NCI-H82 (cell line): Measurements from ENCODE around the gene CTNNA1.
A peak's percentile ranks its signal among the peaks of the same experiment; 100 is the strongest.

Experiments
- DNase-seq: peaks from one replicate; lab custom pipeline; 2025; lab: John Stamatoyannopoulos, UW

The CTNNA1 gene

DNA sequence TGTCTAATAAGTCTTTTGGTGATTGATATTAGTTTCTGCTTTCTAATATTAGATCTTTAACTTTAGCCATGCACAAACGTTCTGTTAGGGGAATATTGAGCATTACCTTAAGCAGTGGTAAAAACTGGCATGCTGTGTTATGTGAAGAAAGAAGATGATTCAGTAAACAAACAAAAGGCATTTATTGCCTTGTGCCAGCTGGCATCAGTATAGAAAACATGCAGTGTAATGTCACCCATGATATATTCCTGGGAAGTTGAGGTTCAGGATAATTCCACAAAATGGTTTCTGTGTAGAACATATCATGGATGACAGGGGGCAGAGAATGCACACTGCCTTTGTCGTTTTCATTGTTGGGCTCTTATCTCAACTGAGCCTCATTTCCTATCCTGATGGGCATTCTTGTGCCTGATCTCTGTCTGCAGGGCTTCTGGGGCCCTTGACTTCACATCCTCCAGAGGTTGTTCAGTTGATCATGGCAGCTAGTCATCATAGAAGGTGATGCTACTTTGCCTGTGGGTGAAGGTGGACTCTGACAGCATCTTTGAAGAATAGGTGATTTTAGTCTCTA, 97.7 kb downstream of the CTNNA1 start:
- DNase-seq = no peak

DNA sequence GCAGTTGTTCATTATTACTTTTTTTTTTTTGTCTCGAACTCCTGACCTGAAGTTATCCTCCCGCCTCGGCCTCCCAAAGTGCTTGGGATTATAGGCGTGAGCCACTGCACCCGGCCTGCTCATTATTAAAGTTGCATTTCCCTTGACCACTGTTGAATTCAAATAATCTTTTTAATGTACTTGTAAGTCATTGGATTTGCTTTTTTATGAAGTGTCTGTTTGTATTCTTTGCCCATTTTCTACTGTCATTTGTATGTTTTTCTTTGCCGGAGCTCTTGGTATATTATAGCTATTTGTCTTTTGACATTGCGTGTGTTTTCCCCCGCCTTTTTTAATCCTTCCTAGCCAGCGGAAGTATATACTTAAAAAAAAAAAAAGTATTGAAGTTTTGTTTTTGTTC, 99.9 kb downstream of the CTNNA1 start:
- no peak for DNase-seq

DNA sequence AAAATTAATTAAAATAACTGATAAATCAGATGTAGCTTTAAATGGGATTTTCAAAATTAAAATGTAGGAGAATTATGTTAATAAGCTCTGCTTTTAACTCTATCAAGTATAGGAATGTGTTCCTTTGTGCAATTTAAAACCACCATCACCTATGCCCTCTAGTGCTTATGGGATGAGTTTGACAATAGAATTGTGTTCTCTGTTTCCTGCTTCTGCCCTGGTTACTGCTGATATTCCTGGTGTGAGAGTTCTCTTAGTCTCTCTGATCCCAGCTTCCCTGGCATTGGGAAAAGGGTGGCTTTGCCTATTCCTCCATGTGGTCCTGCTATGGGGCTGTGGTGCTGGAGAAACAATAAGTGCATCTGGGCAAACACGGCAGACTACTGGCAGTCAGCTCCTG, 113.8 kb downstream of the CTNNA1 start:
- no peak for DNase-seq

DNA sequence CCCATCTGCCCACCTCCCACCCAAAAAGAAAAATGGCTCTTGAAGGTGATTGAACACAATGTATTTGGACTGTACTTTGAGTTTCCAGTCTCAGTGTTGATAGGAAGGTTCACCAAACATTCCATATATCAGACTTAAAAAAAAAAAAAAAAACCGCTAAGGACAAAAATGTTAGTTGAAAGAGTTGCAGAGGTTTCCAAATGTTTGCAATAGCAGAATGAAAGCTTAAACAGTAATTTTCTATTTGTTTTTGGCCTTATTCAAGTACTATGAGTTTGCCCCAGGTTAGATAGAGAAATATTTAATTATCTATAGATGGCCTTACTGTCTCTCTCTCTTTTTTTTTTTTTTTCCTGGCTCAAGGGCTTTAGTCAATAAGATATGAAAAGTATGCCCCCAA, 115.8 kb downstream of the CTNNA1 start:
- no peak for DNase-seq

DNA sequence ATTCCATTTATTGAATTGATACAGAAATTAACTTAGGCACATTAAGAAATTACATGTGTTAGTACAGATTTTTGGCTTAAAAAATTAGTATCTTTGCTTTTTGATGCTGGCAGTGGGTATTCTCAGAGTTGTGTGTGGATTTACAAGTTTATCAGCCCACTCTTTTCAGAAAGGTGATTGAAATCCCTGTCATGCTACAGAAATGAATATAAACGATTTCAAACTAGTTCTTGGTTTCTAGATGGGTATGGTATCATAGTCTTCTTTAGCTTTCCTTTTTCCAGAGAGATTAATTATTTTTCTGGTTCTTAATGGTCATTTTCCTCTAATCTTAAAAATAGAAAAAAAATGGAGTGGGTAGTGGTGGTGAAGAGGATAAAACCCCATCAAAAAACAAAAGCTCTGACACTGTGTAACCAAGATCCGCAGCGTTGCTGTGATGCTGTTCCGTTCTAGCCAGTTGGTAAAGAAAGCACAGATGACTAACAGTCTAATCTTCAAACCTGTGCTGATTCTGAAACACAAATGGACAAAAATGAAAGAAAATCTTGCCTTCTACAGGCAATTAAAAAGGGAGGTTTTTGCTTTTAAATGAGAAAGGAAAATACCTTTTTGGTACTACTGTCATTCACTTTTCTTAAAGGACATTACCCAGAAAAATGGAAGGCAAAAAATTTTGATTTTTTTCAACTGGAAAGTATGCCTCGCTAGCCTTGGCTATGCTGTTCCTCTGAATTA, 116.7 kb downstream of the CTNNA1 start:
- DNase-seq = peak; percentile 24

DNA sequence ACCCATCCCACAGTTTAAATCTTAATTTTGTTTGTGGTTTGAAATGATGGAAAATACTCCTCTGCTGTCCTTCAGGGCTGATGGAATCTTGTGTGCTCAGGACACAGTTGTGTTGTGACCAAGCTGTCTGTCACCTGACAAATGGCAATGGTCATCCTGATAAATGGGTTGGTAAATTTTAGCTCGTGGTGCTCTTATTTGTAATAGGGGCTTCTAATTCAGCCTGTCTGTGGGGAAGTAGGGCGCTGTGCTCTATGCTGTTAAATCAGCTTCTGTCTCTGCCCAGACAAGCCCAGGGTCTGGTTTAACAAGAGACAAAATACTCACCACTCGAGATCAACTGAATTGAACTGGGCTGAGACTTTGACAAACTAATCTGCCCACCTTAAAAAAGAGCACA, 117.4 kb downstream of the CTNNA1 start:
- peak; percentile 70 for DNase-seq

DNA sequence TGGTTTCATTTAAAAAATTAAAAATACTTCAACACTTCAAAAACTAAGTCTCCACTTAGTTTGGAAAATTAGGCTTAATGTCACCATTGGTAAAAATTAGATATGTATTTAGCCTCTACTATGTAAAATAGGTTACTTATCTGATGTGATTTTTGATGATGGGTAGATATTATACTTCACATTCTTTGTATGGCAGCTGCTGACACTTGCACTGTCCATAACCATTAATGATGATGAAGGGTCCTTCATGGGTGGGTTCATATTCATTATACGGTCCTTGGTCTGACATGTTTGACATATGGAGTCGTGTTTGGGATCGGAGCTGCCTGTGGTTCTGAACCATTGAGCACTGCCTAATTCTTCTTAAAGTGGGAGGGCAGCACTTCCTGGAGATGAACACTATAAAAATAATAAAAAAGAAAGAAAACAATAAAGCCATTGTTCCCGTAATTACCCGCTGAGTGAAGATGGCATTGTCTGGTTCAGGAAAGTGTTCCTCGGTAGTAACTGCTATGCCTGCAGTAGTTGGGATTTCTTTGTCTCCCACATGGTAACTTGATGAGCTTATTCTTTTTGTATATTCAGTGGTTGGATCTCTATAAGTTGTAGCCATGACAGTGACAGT, 119.7 kb downstream of the CTNNA1 start:
- DNase-seq = no peak

DNA sequence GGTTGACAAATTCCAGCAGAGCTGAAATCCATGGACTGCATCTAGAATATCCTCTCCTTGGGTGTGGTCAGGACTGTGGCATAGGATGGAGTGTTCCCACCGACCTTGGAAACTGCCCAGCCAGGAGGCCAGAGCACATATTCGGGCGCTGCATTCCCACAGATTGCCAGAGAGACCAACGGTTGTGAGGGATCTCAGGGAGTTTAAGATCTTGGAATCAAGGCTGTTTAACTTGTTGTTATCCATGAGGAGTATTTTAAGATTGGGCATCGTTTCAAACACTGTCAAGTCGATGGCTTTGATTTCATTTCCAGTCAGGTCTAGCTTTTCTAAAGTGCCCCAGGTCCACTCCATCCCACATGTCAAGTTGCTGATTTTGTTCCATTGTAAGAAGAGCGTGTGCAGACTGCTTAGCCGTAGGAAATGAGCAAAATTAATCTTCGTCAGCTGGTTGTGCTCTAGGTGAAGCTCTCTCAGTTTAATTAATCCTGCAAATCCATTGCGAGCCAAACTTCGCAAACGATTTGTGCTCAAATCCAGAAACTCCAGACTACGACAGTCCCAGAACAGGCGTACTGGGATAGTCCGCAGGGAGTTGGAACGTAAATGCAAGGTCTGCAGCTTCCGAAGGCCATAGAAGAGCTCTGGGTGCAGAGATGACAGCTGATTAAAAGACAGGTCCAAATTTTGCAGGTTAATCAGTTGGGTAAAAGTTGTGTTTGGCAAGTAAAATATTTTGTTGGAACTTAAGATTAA, 120.4 kb downstream of the CTNNA1 start:
- DNase-seq = peak; percentile 71

DNA sequence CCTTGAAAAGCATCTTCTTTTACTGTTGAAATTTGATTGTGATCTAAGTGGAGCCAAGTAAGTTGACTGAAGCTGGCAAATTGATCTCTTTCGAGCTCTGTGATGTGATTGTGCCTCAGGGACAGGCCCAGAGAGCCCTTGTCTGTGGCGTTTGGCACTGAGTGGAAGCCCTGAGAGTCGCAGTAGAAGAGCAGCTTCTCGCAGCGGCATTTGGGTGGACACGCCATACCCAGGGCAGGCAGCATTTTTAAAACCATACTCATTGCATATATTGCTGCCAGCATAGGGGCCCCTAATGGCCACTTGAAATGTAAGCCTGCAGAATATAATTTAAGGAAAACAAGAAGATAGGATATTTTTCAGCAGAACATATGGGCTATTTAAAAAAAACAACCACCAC, 121.0 kb downstream of the CTNNA1 start:
- DNase-seq = peak; percentile 52

DNA sequence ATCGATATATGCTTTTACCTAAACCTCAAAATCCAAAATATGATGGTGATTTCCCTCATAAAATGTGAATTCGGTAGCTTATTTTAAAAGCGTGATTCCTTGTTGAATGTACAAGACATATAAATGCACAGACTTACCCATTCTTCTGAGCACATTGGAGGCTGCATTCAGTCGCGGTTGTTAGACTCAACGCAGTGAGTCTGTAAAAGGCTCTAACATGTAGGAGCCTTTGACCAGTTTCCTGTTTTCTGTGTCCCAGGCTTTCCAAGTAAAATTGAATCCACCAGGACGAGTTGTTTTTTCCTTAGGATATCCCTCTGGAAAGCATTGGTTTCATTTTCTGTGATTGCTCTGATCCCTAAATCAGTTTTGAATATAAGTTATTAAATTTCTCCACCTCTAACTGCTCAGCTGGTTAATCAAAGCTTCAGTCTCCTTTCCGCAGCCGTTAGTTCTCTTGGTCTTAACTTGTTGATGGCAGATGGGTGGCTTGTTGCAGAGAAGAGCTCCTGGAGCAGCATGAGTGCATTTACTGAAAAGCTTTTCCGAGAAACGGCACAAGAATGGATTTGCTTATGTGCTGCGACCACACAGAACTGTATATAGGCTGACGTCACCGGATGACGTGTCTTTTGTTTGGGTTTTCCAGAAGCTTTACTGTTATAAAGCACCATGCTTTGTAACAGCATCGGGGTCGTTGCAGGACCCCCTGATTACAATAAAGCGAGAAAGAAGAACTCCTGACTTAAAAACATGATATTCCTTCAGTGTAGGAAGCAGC, 121.7 kb downstream of the CTNNA1 start, which contains the start of gene LRRTM2:
Gene LRRTM2 (minus strand): TSS at position 565 of the 781 bp plus-strand sequence. CDS start 424 bp downstream, at position 141.
- DNase-seq = peak; percentile 79

DNA sequence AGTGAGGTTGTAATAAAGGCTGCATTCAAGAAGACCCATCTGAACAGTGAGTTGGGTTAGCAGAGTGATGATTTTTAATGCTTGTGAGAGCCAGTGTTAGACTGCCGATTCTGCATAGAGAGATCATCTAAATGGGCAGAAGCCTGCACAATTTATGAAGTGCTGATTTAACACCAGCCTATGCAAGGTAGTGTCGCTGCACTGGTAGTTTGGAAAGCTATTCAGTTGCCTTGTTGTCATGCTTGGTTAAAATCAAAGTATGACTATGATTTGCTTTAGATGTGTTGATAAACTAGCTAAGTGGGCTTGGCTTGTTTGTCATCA, 122.3 kb downstream of the CTNNA1 start:
- DNase-seq = no peak

DNA sequence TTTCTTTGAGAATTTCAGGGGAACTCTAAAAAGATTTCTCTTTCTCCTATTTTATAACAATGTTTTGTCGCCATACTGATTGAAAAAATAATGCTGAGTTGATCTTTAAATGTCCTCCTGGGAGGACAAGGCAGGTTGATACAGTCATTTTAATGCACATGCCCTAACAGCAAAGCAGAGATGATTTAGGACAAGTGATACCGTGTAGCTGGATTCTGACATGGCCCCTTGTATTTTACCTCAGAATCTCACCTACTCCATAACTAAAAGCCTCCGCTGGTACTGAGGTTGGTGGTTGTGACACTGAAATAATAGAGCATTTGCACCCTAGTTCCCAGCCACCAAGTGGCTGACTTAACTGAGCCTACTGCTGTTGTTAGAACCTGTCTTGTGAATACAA, 122.7 kb downstream of the CTNNA1 start:
- DNase-seq = no peak

DNA sequence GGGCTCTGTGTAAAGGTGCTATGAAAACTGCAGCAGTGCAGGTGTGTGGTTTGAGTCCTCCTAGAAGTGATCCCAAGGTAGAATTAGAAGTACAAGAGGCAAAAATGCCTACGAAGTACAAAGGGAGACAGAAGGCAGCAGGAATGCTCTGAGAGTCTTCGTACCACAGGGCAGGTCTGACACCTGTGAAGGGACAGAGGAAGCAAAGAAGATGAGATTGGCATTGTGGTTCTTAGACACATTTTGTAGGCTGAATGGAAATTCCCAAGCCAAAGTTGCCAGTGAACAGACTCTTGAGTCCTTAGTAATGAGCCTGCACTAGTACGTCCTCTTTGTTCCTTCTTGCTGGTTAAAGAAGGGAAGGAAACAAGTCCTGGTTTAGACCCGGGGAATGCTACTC, 123.6 kb downstream of the CTNNA1 start:
- DNase-seq = no peak

DNA sequence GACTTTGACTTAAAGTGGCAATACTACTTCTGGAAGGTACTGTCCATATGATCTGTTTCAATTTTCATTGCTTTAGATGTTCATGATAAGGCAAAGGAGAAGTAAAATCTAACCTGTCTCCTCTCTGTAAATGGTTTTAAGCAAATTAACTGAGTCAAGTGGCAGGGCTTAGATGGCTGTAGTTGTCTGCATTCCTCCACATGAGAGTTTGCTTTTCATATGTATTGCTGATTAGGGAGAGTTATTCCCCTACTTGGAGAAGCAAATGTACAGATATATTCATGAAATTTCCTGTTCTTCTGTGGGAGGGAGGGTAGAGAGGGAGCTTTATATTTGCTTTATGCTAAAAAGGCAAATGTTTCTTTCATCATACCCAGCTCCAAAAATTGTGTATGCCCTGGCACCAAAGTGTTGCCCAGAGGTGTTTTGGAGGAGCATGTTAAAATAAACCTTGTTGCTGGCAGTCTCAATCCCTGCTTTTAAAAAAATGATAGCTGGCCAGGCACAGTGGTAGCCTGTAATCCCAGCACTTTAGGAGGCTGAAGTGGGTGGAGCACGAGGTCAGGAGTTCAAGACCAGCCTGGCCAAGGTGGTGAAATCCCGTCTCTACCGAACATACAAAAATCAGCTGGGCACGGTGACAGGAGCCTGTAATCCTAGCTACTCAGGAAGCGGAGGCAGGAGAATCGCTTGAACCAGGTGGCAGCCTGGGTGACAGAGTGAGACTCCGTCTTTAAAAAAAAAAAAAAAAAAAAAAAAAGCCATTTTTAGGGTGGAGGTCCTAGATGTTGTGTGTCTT, 125.4 kb downstream of the CTNNA1 start:
- no peak for DNase-seq

DNA sequence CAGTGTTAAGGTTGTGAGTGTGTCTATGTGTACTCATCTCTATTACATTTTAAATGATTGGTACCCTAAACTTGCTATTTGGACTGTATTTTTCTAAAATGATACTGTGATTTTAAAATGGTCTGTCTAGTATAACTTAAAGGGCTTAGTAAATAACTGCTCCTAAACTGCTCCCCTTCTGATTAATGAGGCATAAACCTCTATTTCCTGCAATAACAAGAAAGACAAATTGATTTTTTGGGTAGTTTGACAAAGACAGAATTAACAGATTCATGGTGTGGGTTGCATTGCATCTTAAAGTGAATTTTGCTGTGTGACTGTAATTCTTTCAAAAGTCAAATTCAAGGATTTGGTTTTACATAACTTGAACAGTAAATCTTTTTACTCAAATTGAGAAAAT, 130.0 kb downstream of the CTNNA1 start:
- no peak for DNase-seq

DNA sequence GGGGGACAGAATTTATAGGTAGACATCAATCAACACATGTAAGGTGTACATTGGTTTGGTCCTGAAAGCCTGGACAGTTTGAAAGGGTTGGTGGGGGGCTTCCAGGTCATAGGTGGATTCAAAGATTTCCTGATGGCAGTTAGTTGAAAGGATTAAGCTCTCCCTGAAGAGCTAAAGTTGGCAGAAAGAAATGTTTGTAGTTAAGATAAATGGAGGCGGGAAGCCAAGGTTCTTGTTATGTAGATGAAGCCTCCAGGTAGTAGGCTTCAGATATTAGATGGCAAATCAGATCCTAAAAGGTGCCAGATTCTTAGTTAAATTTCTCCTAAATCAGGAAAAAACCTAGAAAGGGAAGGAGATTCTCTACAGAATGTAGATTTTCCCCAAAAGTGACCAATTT, 130.9 kb downstream of the CTNNA1 start:
- no peak for DNase-seq

DNA sequence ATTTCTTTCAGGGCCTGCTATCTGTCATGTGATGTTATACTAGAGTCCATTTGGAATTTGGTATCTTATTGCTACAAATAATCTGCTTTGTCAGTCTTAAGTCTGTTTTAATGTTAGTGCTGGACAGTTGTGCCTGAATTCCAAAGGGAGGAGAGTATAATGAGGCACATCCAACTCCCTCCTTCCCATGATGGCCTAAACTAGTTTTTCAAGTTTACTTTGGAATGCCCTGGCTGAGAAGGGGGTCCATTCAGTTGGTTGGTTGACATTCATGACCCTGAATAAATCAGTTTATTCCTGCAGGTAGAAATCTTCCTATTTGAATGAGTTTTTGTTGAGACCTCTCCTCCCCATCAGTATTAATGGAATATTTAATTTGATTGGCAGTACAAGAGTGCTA, 131.3 kb downstream of the CTNNA1 start:
- DNase-seq = no peak

DNA sequence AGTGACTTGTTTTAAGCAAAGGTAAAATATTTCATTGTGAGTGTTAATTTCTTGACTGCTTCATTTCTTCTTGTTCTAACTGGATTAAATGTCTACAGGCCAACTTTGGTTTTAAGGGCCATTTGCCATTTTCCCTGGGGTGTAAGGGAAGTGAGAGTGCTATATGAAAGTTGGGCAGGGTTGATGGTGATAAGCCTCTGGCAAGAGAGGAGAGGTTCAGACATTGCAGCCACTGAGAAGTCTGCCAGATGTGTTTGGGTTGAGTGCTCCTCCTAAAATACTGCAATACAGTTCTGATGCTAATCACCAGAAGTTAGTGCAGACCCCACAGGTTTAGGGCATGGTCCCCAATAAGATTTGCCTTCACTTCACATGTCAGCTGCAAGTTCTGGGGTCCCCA, 136.8 kb downstream of the CTNNA1 start:
- no peak for DNase-seq

DNA sequence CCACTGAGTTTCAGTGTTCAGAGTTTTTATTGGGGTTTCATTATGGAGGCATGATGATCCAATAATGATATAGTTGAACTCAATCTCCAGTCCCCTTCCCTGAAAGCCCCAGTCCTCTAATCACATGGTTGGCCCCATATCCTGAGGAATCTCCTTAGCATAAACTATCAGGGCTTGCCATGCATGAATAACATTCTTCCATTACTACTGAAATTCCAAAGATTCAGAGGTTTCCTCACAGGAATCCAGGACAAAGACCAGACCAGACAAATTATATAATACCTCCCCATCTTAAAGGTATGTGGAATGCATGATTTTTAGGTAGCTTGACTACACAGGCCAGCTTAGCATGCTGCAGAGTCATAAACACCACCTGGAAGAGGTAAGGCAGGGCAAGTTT, 137.4 kb downstream of the CTNNA1 start:
- no peak for DNase-seq

DNA sequence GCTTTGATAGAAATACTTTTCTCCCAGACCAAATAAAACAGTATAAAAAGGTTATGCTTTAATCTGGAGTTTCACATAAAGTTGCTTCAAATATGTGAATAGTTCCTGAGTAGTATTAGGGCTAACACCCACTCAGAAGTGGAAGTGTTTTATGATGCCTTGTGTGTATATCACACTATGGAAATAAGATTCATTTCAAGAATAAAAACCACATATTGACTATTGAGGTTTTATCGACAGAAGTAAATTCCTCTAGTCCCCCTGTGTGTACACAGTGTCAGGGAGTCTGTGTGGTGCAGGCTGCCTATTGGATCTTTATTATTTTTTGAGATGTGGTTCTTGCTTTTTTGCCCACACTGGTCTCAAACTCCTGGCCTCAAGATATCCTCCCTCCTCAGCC, 142.7 kb downstream of the CTNNA1 start:
- DNase-seq = no peak

DNA sequence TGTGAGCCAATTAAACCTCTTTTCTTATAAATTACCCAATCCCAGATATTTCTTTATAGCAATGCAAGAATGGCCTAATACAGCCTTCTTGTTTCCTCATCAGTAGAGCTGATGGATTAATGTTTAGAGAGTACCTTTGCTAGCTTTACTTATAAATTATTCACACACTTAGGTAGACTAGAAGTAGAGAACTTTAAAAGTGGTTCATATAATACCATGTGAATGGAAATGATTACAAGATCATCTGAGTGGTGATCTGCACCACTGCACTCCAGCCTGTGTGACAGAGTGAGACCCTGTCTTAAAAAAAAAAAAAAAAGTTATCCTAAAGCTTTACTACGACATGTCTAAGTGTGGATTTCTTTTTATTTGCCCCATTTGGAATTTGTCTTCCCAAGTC, 145.1 kb downstream of the CTNNA1 start:
- DNase-seq = no peak
